Activated naive CD8-positive, alpha-beta T cell treated with anti-CD3 and anti-CD28 coated beads, Interleukin-2, amount 10 ng/mL, durations not matched to agents 7 days and 5 days (primary cell): ENCODE data around the gene CLSTN2. TPM values are rescaled to one million over a fixed set of nuclear protein-coding genes. Genes with fewer than 3 reads are reported as not detected.

Experiments used
- ATAC-seq: fragments of 150-1000 bp; cut with Tn5 transposase; one replicate; pipeline ENCODE4 v1.10.0; 2021; ENCODE audit warnings: low read depth, moderate library complexity
- POLR2A ChIA-PET: fragments of 350-600 bp; sonication (Branson Sonifier 250); formaldehyde crosslinking; loops from one replicate; lab custom pipeline; 2021; ENCODE audit warnings: antibody characterized with exemption; lab: Charles Lee
- DNase-seq: peaks from one replicate; pipeline ENCODE4 v3.0.0; 2021
- H3K27ac Mint-ChIP-seq: one replicate; pipeline ENCODE4 v1.8.0; 2022; ENCODE audit warnings: mild to moderate bottlenecking, mixed read lengths
- H3K27me3 Mint-ChIP-seq: one replicate; pipeline ENCODE4 v1.8.0; 2022; ENCODE audit warnings: mild to moderate bottlenecking, moderate library complexity, mixed read lengths
- H3K36me3 Mint-ChIP-seq: one replicate; pipeline ENCODE4 v1.8.0; 2021; ENCODE audit warnings: mild to moderate bottlenecking, mixed read lengths
- H3K4me1 Mint-ChIP-seq: one replicate; pipeline ENCODE4 v1.8.0; 2021; ENCODE audit warnings: mixed read lengths
- H3K4me3 Mint-ChIP-seq: one replicate; pipeline ENCODE4 v1.8.0; 2022; ENCODE audit warnings: mild to moderate bottlenecking, moderate library complexity, mixed read lengths
- H3K9me3 Mint-ChIP-seq: one replicate; pipeline ENCODE4 v1.8.0; 2021; ENCODE audit warnings: mixed read lengths
- total RNA-seq, 2 experiments: library from RNA; stranded (reverse); gene quantifications; one replicate each; pipeline ENCODE4 v1.2.3, GENCODE V29; 2021

The CLSTN2 gene
- total RNA-seq, 2 experiments from 2014 or later: not detected

- no peaks in the 10 kb centered on the region for H3K4me1 Mint-ChIP-seq
These were observed 602.7 kb downstream of the CLSTN2 start for GRCh38 chr3:140537727-140538082.

GRCh38 chr3:140540262-140540661 lies 605.3 kb downstream of the CLSTN2 start:
- ATAC-seq (no peak), DNase-seq (no peak)
- POLR2A ChIA-PET: no interaction called here
- H3K4me3 Mint-ChIP-seq: no peak overlapping the region
- peaks cover 1% of the 10 kb centered on the region for H3K9me3 Mint-ChIP-seq
- peaks cover 4% of the 10 kb centered on the region for H3K27me3 Mint-ChIP-seq
- H3K4me1 Mint-ChIP-seq: no peaks in the 10 kb centered on the region
- no peaks in the 10 kb centered on the region for H3K36me3 Mint-ChIP-seq
- no peak overlapping the region for H3K27ac Mint-ChIP-seq

More at GRCh38 chr3:140537727-140538082, 602.7 kb downstream of the CLSTN2 start:
- Mint-ChIP-seq H3K36me3 (no peaks in the 10 kb centered on the region), H3K4me3 (no peak overlapping the region), H3K9me3 (peaks cover 4% of the 10 kb centered on the region), H3K27ac (no peak overlapping the region), H3K27me3 (peaks cover 4% of the 10 kb centered on the region)
- POLR2A ChIA-PET: no interaction called here
- ATAC-seq (no peak), DNase-seq (no peak)

- ATAC-seq: no peak
- no peaks in the 10 kb centered on the region for H3K4me1 Mint-ChIP-seq
- peaks cover 3% of the 10 kb centered on the region for H3K27me3 Mint-ChIP-seq
- no peak overlapping the region for H3K4me3 Mint-ChIP-seq
- no peak overlapping the region for H3K27ac Mint-ChIP-seq
- no peaks in the 10 kb centered on the region for H3K36me3 Mint-ChIP-seq
- POLR2A ChIA-PET: no interaction called here
- DNase-seq: no peak
- H3K9me3 Mint-ChIP-seq: no peaks in the 10 kb centered on the region
These were observed 607.1 kb downstream of the CLSTN2 start for GRCh38 chr3:140541975-140542653.

GRCh38 chr3:140545197-140545596 lies 610.2 kb downstream of the CLSTN2 start:
- peaks cover 5% of the 10 kb centered on the region for H3K27me3 Mint-ChIP-seq
- ATAC-seq: no peak
- POLR2A ChIA-PET: no interaction called here
- no peaks in the 10 kb centered on the region for H3K9me3 Mint-ChIP-seq
- no peak overlapping the region for H3K4me3 Mint-ChIP-seq
- no peaks in the 10 kb centered on the region for H3K36me3 Mint-ChIP-seq
- no peak for DNase-seq
- no peak overlapping the region for H3K27ac Mint-ChIP-seq
- no peaks in the 10 kb centered on the region for H3K4me1 Mint-ChIP-seq

- POLR2A ChIA-PET: no interaction called here
- peaks cover 5% of the 10 kb centered on the region for H3K27me3 Mint-ChIP-seq
- H3K27ac Mint-ChIP-seq: no peak overlapping the region
- H3K36me3 Mint-ChIP-seq: no peaks in the 10 kb centered on the region
- DNase-seq (no peak), ATAC-seq (no peak)
- no peaks in the 10 kb centered on the region for H3K4me1 Mint-ChIP-seq
- no peak overlapping the region for H3K4me3 Mint-ChIP-seq
- H3K9me3 Mint-ChIP-seq: no peaks in the 10 kb centered on the region
These were observed 610.8 kb downstream of the CLSTN2 start for GRCh38 chr3:140545756-140546155.

- ATAC-seq: no peak
- POLR2A ChIA-PET: no interaction called here
These were observed 611.7 kb downstream of the CLSTN2 start for GRCh38 chr3:140546649-140547048.

GRCh38 chr3:140552403-140552802 lies 617.4 kb downstream of the CLSTN2 start:
- ATAC-seq (no peak), DNase-seq (no peak)
- H3K4me1 Mint-ChIP-seq: no peaks in the 10 kb centered on the region
- H3K27ac Mint-ChIP-seq: no peak overlapping the region
- no peak overlapping the region for H3K4me3 Mint-ChIP-seq
- POLR2A ChIA-PET: no interaction called here
- no peaks in the 10 kb centered on the region for H3K36me3 Mint-ChIP-seq
- no peaks in the 10 kb centered on the region for H3K27me3 Mint-ChIP-seq
- H3K9me3 Mint-ChIP-seq: no peaks in the 10 kb centered on the region

More at GRCh38 chr3:140546649-140547048, 611.7 kb downstream of the CLSTN2 start:
- H3K4me3 Mint-ChIP-seq: no peak overlapping the region
- H3K27me3 Mint-ChIP-seq: peaks cover 5% of the 10 kb centered on the region
- no peaks in the 10 kb centered on the region for H3K9me3 Mint-ChIP-seq
- H3K36me3 Mint-ChIP-seq: no peaks in the 10 kb centered on the region
- DNase-seq: no peak
- no peak overlapping the region for H3K27ac Mint-ChIP-seq
- H3K4me1 Mint-ChIP-seq: no peaks in the 10 kb centered on the region

- ATAC-seq: no peak
- no peak overlapping the region for H3K27ac Mint-ChIP-seq
- H3K27me3 Mint-ChIP-seq: no peaks in the 10 kb centered on the region
- H3K4me3 Mint-ChIP-seq: no peak overlapping the region
- H3K9me3 Mint-ChIP-seq: no peaks in the 10 kb centered on the region
- DNase-seq: no peak
- H3K36me3 Mint-ChIP-seq: no peaks in the 10 kb centered on the region
- H3K4me1 Mint-ChIP-seq: no peaks in the 10 kb centered on the region
- POLR2A ChIA-PET: no interaction called here
These were observed 617.9 kb downstream of the CLSTN2 start for GRCh38 chr3:140552898-140553297.

- no peaks in the 10 kb centered on the region for H3K9me3 Mint-ChIP-seq
- H3K27ac Mint-ChIP-seq: no peak overlapping the region
- no peak overlapping the region for H3K4me3 Mint-ChIP-seq
- no peaks in the 10 kb centered on the region for H3K4me1 Mint-ChIP-seq
- H3K36me3 Mint-ChIP-seq: no peaks in the 10 kb centered on the region
- DNase-seq (no peak), ATAC-seq (no peak)
- no peaks in the 10 kb centered on the region for H3K27me3 Mint-ChIP-seq
- POLR2A ChIA-PET: no interaction called here
These were observed 618.6 kb downstream of the CLSTN2 start for GRCh38 chr3:140553591-140553990.

GRCh38 chr3:140555666-140556065 lies 620.7 kb downstream of the CLSTN2 start:
- H3K9me3 Mint-ChIP-seq: no peaks in the 10 kb centered on the region
- H3K27ac Mint-ChIP-seq: no peak overlapping the region
- H3K4me3 Mint-ChIP-seq: no peak overlapping the region
- POLR2A ChIA-PET: no interaction called here
- ATAC-seq (no peak), DNase-seq (no peak)
- H3K4me1 Mint-ChIP-seq: no peaks in the 10 kb centered on the region
- H3K27me3 Mint-ChIP-seq: peaks cover 2% of the 10 kb centered on the region
- no peaks in the 10 kb centered on the region for H3K36me3 Mint-ChIP-seq

GRCh38 chr3:140557476-140557875 lies 622.5 kb downstream of the CLSTN2 start:
- H3K4me3 Mint-ChIP-seq: no peak overlapping the region
- peaks cover 2% of the 10 kb centered on the region for H3K27me3 Mint-ChIP-seq
- H3K27ac Mint-ChIP-seq: no peak overlapping the region
- no peak for DNase-seq
- no peaks in the 10 kb centered on the region for H3K9me3 Mint-ChIP-seq
- no peaks in the 10 kb centered on the region for H3K4me1 Mint-ChIP-seq
- no peak for ATAC-seq
- H3K36me3 Mint-ChIP-seq: no peaks in the 10 kb centered on the region
- POLR2A ChIA-PET: no interaction called here

GRCh38 chr3:140559546-140559945 lies 624.6 kb downstream of the CLSTN2 start:
- DNase-seq (no peak), ATAC-seq (no peak)
- POLR2A ChIA-PET: no interaction called here
- H3K27me3 Mint-ChIP-seq: peaks cover 2% of the 10 kb centered on the region
- H3K9me3 Mint-ChIP-seq: no peaks in the 10 kb centered on the region
- H3K4me3 Mint-ChIP-seq: no peak overlapping the region
- H3K36me3 Mint-ChIP-seq: no peaks in the 10 kb centered on the region
- no peaks in the 10 kb centered on the region for H3K4me1 Mint-ChIP-seq
- H3K27ac Mint-ChIP-seq: no peak overlapping the region

GRCh38 chr3:140563206-140563760 lies 628.3 kb downstream of the CLSTN2 start:
- POLR2A ChIA-PET: no interaction called here
- H3K9me3 Mint-ChIP-seq: no peaks in the 10 kb centered on the region
- H3K36me3 Mint-ChIP-seq: no peaks in the 10 kb centered on the region
- no peak for ATAC-seq
- no peak for DNase-seq
- H3K27me3 Mint-ChIP-seq: peaks cover 2% of the 10 kb centered on the region
- H3K4me1 Mint-ChIP-seq: no peaks in the 10 kb centered on the region
- no peak overlapping the region for H3K27ac Mint-ChIP-seq
- H3K4me3 Mint-ChIP-seq: no peak overlapping the region

- Mint-ChIP-seq H3K9me3 (no peaks in the 10 kb centered on the region), H3K27ac (no peak overlapping the region), H3K27me3 (no peaks in the 10 kb centered on the region), H3K4me1 (no peaks in the 10 kb centered on the region), H3K4me3 (no peak overlapping the region), H3K36me3 (no peaks in the 10 kb centered on the region)
- ATAC-seq (no peak), DNase-seq (no peak)
- POLR2A ChIA-PET: no interaction called here
These were observed 633.1 kb downstream of the CLSTN2 start for GRCh38 chr3:140568131-140568530.
